IMR-90 (cell line): ENCODE data around the gene VAT1L. TPM values are rescaled to one million over a fixed set of nuclear protein-coding genes. Genes with fewer than 3 reads are reported as not detected.

ENCODE experiments used
- ATAC-seq: fragments of 200-7000 bp; cut with Tn5 transposase; 2 replicates; pipeline ENCODE4 v1.9.1; 2020; ENCODE audit warnings: low read depth, mild to moderate bottlenecking, moderate library complexity
- BruUV-seq: library from RNA; stranded (reverse); fragments of 400-500 nt; replicated peaks from 2 replicates; lab custom pipeline; 2021; lab: Mats Ljungman, UMichigan
- CTCF ChIA-PET: fragments of 300-600 bp; formaldehyde crosslinking; extraction: SDS; loops from one replicate; lab custom pipeline; 2021; ENCODE audit warnings: antibody characterized with exemption; lab: Yijun Ruan, JAX
- POLR2A ChIA-PET: fragments of 300-600 bp; sonication (Branson Sonifier 250); formaldehyde crosslinking; loops from one replicate; lab custom pipeline; 2022; ENCODE audit warnings: antibody characterized with exemption; ENCODE audit not compliant: unreplicated experiment; lab: Charles Lee
- DNase-seq: peaks from one replicate; pipeline ENCODE4 v3.0.0; 2013
- H2AFZ ChIP-seq: replicated peaks from 2 replicates; pipeline ENCODE3; 2013; ENCODE audit warnings: low read length, mild to moderate bottlenecking; ENCODE audit not compliant: poor library complexity
- H2AK5ac ChIP-seq: 2 replicates; pipeline ENCODE4 v1.6.1; 2013; ENCODE audit warnings: low read depth, low read length, inconsistent platforms
- H2AK9ac ChIP-seq: replicated peaks from 2 replicates; pipeline ENCODE3; 2013; ENCODE audit warnings: mild to moderate bottlenecking, low read depth, low read length, moderate library complexity; ENCODE audit not compliant: poor library complexity
- H2BK120ac ChIP-seq: 2 replicates; pipeline ENCODE4 v1.6.1; 2013; ENCODE audit warnings: low read depth, low read length, inconsistent platforms
- H2BK15ac ChIP-seq: 3 replicates; pipeline ENCODE4 v1.6.1; 2013; ENCODE audit warnings: low read depth, low read length, inconsistent platforms
- H2BK20ac ChIP-seq: 2 replicates; pipeline ENCODE4 v1.6.1; 2013; ENCODE audit warnings: low read depth, mild to moderate bottlenecking, inconsistent platforms, low read length, moderate library complexity
- H2BK5ac ChIP-seq: 2 replicates; pipeline ENCODE4 v1.6.1; 2013; ENCODE audit warnings: mild to moderate bottlenecking, low read depth, low read length, inconsistent platforms; ENCODE audit not compliant: poor library complexity, severe bottlenecking
- H3K14ac ChIP-seq: replicated peaks from 2 replicates; pipeline ENCODE4 v1.6.1; 2013; ENCODE audit warnings: low read depth, low read length, inconsistent platforms
- H3K18ac ChIP-seq: 2 replicates; pipeline ENCODE4 v1.6.1; 2013; ENCODE audit warnings: low read depth, low read length, control low read depth
- H3K23ac ChIP-seq: 2 replicates; pipeline ENCODE4 v1.6.1; 2013; ENCODE audit warnings: low read depth, low read length, inconsistent platforms
- H3K27ac ChIP-seq: 2 replicates; pipeline ENCODE4 v1.5.1; 2013; ENCODE audit warnings: mild to moderate bottlenecking, control low read depth, low read length; ENCODE audit not compliant: insufficient read depth
- H3K27me3 ChIP-seq: 2 replicates; pipeline ENCODE4 v1.6.1; 2013; ENCODE audit warnings: low read length; ENCODE audit not compliant: control insufficient read depth, insufficient read depth
- H3K36me3 ChIP-seq: 2 replicates; pipeline ENCODE4 v1.6.1; 2013; ENCODE audit warnings: low read length, mixed read lengths; ENCODE audit not compliant: control insufficient read depth, insufficient read depth
- H3K4ac ChIP-seq: 2 replicates; pipeline ENCODE4 v1.6.1; 2013; ENCODE audit warnings: low read depth, low read length, inconsistent platforms
- H3K4me1 ChIP-seq: 2 replicates; pipeline ENCODE4 v1.6.1; 2013; ENCODE audit warnings: low read length, mixed read lengths; ENCODE audit not compliant: control insufficient read depth, insufficient read depth
- H3K4me2 ChIP-seq: 2 replicates; pipeline ENCODE4 v1.6.1; 2013; ENCODE audit warnings: low read depth, mild to moderate bottlenecking, control low read depth, low read length, moderate library complexity
- H3K4me3 ChIP-seq: 2 replicates; pipeline ENCODE4 v1.5.1; 2013; ENCODE audit warnings: low read depth, mild to moderate bottlenecking, control low read depth, low read length, moderate library complexity; ENCODE audit not compliant: insufficient read depth
- H3K56ac ChIP-seq: 2 replicates; pipeline ENCODE4 v1.6.1; 2013; ENCODE audit warnings: low read length, inconsistent platforms; ENCODE audit not compliant: insufficient read depth; ENCODE audit errors: extremely low read depth
- H3K79me1 ChIP-seq, 2 experiments: 2 replicates each; pipeline ENCODE4 v1.6.1; 2013; ENCODE audit warnings: low read length in 2 of 2, inconsistent platforms in 1 of 2, low read depth in 1 of 2
- H3K9ac ChIP-seq: 2 replicates; pipeline ENCODE4 v1.6.1; 2013; ENCODE audit warnings: low read depth, low read length, control low read depth
- H3K9me1 ChIP-seq: 2 replicates; pipeline ENCODE4 v1.6.1; 2013; ENCODE audit warnings: low read length, inconsistent platforms; ENCODE audit not compliant: insufficient read depth
- H3K9me3 ChIP-seq: 2 replicates; pipeline ENCODE4 v1.6.1; 2013; ENCODE audit warnings: low read length; ENCODE audit not compliant: control insufficient read depth, insufficient read depth
- H4K20me1 ChIP-seq: 2 replicates; pipeline ENCODE4 v1.6.1; 2013; ENCODE audit warnings: low read length, inconsistent platforms; ENCODE audit not compliant: insufficient read depth
- H4K5ac ChIP-seq: 2 replicates; pipeline ENCODE4 v1.6.1; 2013; ENCODE audit warnings: mild to moderate bottlenecking, low read depth, low read length, control low read depth
- H4K8ac ChIP-seq, 2 experiments: 2 replicates each; pipeline ENCODE4 v1.6.1; 2013; ENCODE audit warnings: low read depth in 2 of 2, low read length in 2 of 2, control low read depth in 1 of 2, inconsistent platforms in 1 of 2
- H4K91ac ChIP-seq: 2 replicates; pipeline ENCODE4 v1.6.1; 2013; ENCODE audit warnings: low read depth, low read length, inconsistent platforms; ENCODE audit not compliant: insufficient read depth
- BHLHE40 ChIP-seq: fragments of 150-350 bp; IDR thresholded peaks from 2 replicates; pipeline ENCODE4 v1.6.1; 2016; ENCODE audit warnings: mild to moderate bottlenecking, low read depth, low read length
- FOS ChIP-seq: fragments of 150-350 bp; IDR thresholded peaks from 2 replicates; pipeline ENCODE4 v1.6.1; 2016; ENCODE audit warnings: low read depth, low read length
- MAZ ChIP-seq: IDR thresholded peaks from 2 replicates; pipeline ENCODE4 v1.6.1; 2012; ENCODE audit warnings: low read depth, mild to moderate bottlenecking, low read length, improper control_type of control experiment, moderate library complexity, borderline replicate concordance
- MXI1 ChIP-seq: IDR thresholded peaks from 2 replicates; pipeline ENCODE4 v1.6.1; 2012; ENCODE audit warnings: low read depth, mild to moderate bottlenecking, low read length, moderate library complexity, borderline replicate concordance
- POLR2A ChIP-seq: IDR thresholded peaks from 2 replicates; pipeline ENCODE4 v1.6.1; 2012; ENCODE audit warnings: mild to moderate bottlenecking, low read depth, low read length
- RFX5 ChIP-seq: IDR thresholded peaks from 2 replicates; pipeline ENCODE4 v1.8.0; 2012; ENCODE audit warnings: low read depth, mild to moderate bottlenecking, low read length, moderate library complexity
- USF2 ChIP-seq: fragments of 150-350 bp; IDR thresholded peaks from 2 replicates; pipeline ENCODE4 v1.6.1; 2017; ENCODE audit warnings: mild to moderate bottlenecking, antibody characterized with exemption, low read length, low read depth
- WGBS, 2 experiments: methylation state at CpG; one replicate each; pipeline versions ENCODE4 v1.1.5 to v1.1.7; 2013; ENCODE audit warnings: missing lambda C conversion rate in 2 of 2; ENCODE audit not compliant: insufficient read length in 1 of 2; ENCODE audit errors: extremely low coverage in 2 of 2; 5-methylcytosine and 5-hydroxymethylcytosine counted together
- dilution Hi-C: fragments of 300-500 bp; cut with HindIII; formaldehyde crosslinking; loops from one replicate; pipeline ENCODE4 v1.14.3; 2018; ENCODE audit warnings: low sequenced_read_pairs; ENCODE audit not compliant: unreplicated experiment
- in situ Hi-C: fragments of 300-500 bp; cut with MboI; formaldehyde crosslinking; loops from 3 replicates; pipeline ENCODE4 v1.14.3; 2019; ENCODE audit warnings: low sequenced_read_pairs, inconsistent platforms, mixed read lengths
- intact Hi-C: fragments of 100-400 bp; cut with micrococcal nuclease; formaldehyde crosslinking; loops from 2 replicates; pipeline ENCODE4 v1.10.0; 2022
- polyA plus RNA-seq, 3 experiments: library from polyadenylated mRNA; depleted of rRNA; stranded (reverse); fragments of >200 nt; gene quantifications; 2 replicates each; pipeline ENCODE4 v1.2.3, GENCODE V29; 2012; ENCODE audit warnings: low replicate concordance in 1 of 3
- total RNA-seq: library from RNA; depleted of rRNA; stranded (reverse); fragments of >200 nt; gene quantifications from 2 replicates; pipeline ENCODE4 v1.2.3, GENCODE V29; 2012

The VAT1L gene
- total and polyA plus RNA-seq, 2 of the 4 experiments (the other 2 are of a cell fraction) = 15.4 to 18.5 TPM

- no peak overlapping the region for H3K4me3 ChIP-seq
- H3K4me2 ChIP-seq = no peak overlapping the region
- H3K27ac ChIP-seq = no peak overlapping the region
- CTCF ChIA-PET = interaction anchor here (1.6 kb wide), 1 partner anchor 12 kb away, joined by 3 read pairs; no protein-coding TSS in a partner anchor
- H3K9me3 ChIP-seq = no peaks in the 10 kb centered on the region
- no peak overlapping the region for H4K8ac ChIP-seq
- peaks cover 8% of the 10 kb centered on the region for H3K4me1 ChIP-seq
- no peaks in the 10 kb centered on the region for H3K9me1 ChIP-seq
- BruUV-seq = no TSS peak
- WGBS, 2 experiments = 80% methylated on average over 1 of the region's 10 CpGs; no CpG with 5 or more reads in 1 of the 2 experiments
- intact Hi-C loops (no loop called here), in situ Hi-C loops (no loop called here), dilution Hi-C loops (no loop called here)
- H2BK5ac ChIP-seq = no peak overlapping the region
- no peak overlapping the region for H2AFZ ChIP-seq
- H2BK120ac ChIP-seq = no peak overlapping the region
- TF ChIP-seq BHLHE40 (no peak), USF2 (no peak), FOS (no peak), POLR2A (no peak), MAZ (no peak), RFX5 (no peak), MXI1 (no peak)
- no peak overlapping the region for H3K56ac ChIP-seq
- H3K23ac ChIP-seq = no peak overlapping the region
- no peak overlapping the region for H2BK15ac ChIP-seq
- no peak for DNase-seq
- H2AK5ac ChIP-seq = no peak overlapping the region
- no peak overlapping the region for H2BK20ac ChIP-seq
- H4K5ac ChIP-seq = peak overlapping the region; percentile 32; the same call in 1 of the 2 replicates
- H3K27me3 ChIP-seq = no peaks in the 10 kb centered on the region
- POLR2A ChIA-PET = no interaction called here
- H3K79me1 ChIP-seq = no peaks in the 10 kb centered on the region
- H2AK9ac ChIP-seq = no peak overlapping the region
- no peaks in the 10 kb centered on the region for H4K20me1 ChIP-seq
- H3K9ac ChIP-seq = no peak overlapping the region
- H3K4ac ChIP-seq = no peak overlapping the region
- H4K91ac ChIP-seq = no peak overlapping the region
- no peak overlapping the region for H3K14ac ChIP-seq
- ATAC-seq = no peak
- H3K18ac ChIP-seq = peak overlapping the region; percentile 21
- H3K36me3 ChIP-seq = no peaks in the 10 kb centered on the region
These were observed 49.4 kb upstream of the VAT1L start for GRCh38 chr16:77738706-77739558.
